Esophagus squamous epithelium (tissue), 4 donors: ENCODE data around the gene WDR31.

Experiments used
- POLR2A ChIP-seq, 4 donors: fragments of 450-650 bp; IDR thresholded peaks; one replicate each; pipeline ENCODE4 v1.6.1; 2017; ENCODE audit warnings: antibody characterized with exemption in 4 of 4, mild to moderate bottlenecking in 4 of 4, moderate library complexity in 3 of 4
- TF ChIP-seq, protein P1 (sequence below), 6 experiments: fragments of 450-650 bp in 4 of 6; fragments of 200-600 bp in 2 of 6; sonication (generic) in 2 of 6; IDR thresholded peaks; one replicate each; pipeline ENCODE4 v1.5.1; 2016 to 2019; ENCODE audit warnings: antibody characterized with exemption in 6 of 6, mild to moderate bottlenecking in 4 of 6, moderate library complexity in 4 of 6

DNA sequence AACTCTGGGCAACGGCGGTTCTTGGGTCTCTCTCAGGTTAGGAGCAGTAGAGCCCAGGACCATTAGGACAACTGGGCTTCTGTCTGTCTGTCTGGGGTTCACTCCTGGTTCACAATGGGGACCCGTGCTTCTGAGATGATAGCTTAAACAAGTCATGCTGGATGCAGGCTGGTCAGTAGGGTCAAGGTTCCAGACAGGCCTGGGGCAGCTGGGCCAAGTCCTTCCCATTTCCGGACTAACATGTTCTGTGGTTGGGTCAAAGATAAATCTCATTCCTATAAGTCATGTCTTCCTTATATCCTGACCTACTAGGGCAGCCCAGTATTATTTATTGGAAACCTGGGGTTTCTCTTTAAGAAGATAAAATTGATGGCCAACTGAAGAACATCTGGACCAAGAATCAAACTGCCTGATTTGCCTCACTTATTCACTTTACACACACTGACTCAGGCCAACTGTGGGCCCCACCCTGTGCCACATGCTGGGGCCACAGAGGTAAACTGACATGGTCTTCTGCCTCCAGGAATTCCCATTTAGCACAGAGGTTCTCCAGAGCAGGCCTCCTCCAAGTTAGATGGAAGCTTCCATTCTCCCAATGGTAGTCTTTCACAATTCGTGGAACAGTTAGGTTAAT lies 28.4 kb upstream of the WDR31 start:
- TF ChIP-seq, protein P1, sequence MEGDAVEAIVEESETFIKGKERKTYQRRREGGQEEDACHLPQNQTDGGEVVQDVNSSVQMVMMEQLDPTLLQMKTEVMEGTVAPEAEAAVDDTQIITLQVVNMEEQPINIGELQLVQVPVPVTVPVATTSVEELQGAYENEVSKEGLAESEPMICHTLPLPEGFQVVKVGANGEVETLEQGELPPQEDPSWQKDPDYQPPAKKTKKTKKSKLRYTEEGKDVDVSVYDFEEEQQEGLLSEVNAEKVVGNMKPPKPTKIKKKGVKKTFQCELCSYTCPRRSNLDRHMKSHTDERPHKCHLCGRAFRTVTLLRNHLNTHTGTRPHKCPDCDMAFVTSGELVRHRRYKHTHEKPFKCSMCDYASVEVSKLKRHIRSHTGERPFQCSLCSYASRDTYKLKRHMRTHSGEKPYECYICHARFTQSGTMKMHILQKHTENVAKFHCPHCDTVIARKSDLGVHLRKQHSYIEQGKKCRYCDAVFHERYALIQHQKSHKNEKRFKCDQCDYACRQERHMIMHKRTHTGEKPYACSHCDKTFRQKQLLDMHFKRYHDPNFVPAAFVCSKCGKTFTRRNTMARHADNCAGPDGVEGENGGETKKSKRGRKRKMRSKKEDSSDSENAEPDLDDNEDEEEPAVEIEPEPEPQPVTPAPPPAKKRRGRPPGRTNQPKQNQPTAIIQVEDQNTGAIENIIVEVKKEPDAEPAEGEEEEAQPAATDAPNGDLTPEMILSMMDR (IDR thresholded peaks at IDR 0.05) = no peak
- TF ChIP-seq POLR2A (IDR thresholded peaks at IDR 0.05) = no peak
